Progenitor cell of endocrine pancreas (in vitro differentiated cells): ENCODE measurements around the gene FBXO15. TPM values are rescaled to one million over a fixed set of nuclear protein-coding genes. Genes with fewer than 3 reads are reported as not detected.

Experiments
- DNase-seq: peaks from one replicate; pipeline ENCODE4 v3.0.0; 2021; ENCODE audit warnings: low spot score; ENCODE audit not compliant: unreplicated experiment
- H3K27ac Mint-ChIP-seq: 2 replicates; pipeline ENCODE4 v1.8.0; 2021; ENCODE audit warnings: mild to moderate bottlenecking, moderate library complexity, mixed read lengths
- H3K27me3 Mint-ChIP-seq: 2 replicates; pipeline ENCODE4 v1.8.0; 2021; ENCODE audit warnings: mixed read lengths
- H3K36me3 Mint-ChIP-seq: 2 replicates; pipeline ENCODE4 v1.8.0; 2022; ENCODE audit warnings: mixed read lengths; ENCODE audit not compliant: insufficient read depth
- H3K4me1 Mint-ChIP-seq: 2 replicates; pipeline ENCODE4 v1.8.0; 2021; ENCODE audit warnings: low read depth, mixed read lengths
- H3K4me3 Mint-ChIP-seq: 2 replicates; pipeline ENCODE4 v1.8.0; 2021; ENCODE audit warnings: low read depth, mild to moderate bottlenecking, moderate library complexity, mixed read lengths
- H3K9me3 Mint-ChIP-seq: 2 replicates; pipeline ENCODE4 v1.8.0; 2021; ENCODE audit warnings: low read depth, mixed read lengths
- total RNA-seq: library from RNA; stranded (reverse); gene quantifications from 2 replicates; pipeline ENCODE4 v1.2.1, GENCODE V29; 2021
- TF ChIP-seq, protein P1 (sequence below): fragments of 200-600 bp; sonication (generic); IDR thresholded peaks from one replicate; pipeline ENCODE4 v1.5.0; 2021; ENCODE audit warnings: antibody characterized with exemption, mild to moderate bottlenecking; ENCODE audit not compliant: unreplicated experiment

The FBXO15 gene
- total RNA-seq, 1 donor from 2014 or later: 2.7 TPM

DNA sequence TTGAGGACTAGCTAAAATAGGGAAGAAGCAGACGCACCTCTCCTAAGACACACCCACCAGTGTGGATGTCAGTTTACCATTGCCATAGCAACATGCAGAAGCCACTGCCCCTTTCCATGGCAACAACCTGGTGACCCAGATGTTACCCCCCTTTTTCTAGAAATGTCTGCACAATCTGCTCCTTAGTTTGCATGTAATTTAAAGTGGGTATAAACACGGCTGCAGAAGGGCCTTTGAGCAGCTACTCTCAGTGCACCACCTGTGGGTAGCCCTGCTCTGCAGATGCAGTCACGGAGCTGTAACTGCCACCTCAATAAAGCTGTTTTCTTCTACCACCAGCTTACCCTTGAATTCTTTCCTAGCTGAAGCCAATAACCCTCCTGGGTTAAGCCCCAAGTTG is 87.1 kb downstream of the FBXO15 start:
- H3K27me3 Mint-ChIP-seq: peaks cover 3% of the 10 kb centered on the region
- TF ChIP-seq, protein P1, sequence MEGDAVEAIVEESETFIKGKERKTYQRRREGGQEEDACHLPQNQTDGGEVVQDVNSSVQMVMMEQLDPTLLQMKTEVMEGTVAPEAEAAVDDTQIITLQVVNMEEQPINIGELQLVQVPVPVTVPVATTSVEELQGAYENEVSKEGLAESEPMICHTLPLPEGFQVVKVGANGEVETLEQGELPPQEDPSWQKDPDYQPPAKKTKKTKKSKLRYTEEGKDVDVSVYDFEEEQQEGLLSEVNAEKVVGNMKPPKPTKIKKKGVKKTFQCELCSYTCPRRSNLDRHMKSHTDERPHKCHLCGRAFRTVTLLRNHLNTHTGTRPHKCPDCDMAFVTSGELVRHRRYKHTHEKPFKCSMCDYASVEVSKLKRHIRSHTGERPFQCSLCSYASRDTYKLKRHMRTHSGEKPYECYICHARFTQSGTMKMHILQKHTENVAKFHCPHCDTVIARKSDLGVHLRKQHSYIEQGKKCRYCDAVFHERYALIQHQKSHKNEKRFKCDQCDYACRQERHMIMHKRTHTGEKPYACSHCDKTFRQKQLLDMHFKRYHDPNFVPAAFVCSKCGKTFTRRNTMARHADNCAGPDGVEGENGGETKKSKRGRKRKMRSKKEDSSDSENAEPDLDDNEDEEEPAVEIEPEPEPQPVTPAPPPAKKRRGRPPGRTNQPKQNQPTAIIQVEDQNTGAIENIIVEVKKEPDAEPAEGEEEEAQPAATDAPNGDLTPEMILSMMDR: no peak
- H3K9me3 Mint-ChIP-seq: peaks cover 17% of the 10 kb centered on the region
- H3K4me3 Mint-ChIP-seq: no peak overlapping the region
- H3K4me1 Mint-ChIP-seq: peaks cover 17% of the 10 kb centered on the region
- DNase-seq: no peak
- H3K27ac Mint-ChIP-seq: no peak overlapping the region
- H3K36me3 Mint-ChIP-seq: no peaks in the 10 kb centered on the region

DNA sequence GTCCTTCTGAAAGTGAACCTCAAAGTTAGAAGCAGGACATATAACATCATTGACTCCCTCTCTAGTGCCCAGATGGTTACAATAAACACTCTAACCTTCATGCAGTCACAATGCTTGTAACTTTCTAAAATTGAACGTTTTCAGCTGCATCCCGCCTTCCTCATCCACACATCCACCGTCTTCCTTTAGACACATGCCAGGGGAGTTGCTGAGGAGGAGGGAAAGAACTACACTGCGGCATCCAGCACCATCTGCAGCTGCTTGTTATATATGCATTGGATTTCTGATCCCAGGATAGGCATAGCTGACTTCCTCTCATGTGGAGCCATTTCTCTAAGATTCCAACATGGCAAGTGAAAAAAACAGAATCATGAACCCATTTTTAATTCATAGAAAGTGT is 96.8 kb downstream of the FBXO15 start:
- H3K27ac Mint-ChIP-seq: no peak overlapping the region
- H3K27me3 Mint-ChIP-seq: no peaks in the 10 kb centered on the region
- H3K36me3 Mint-ChIP-seq: peaks cover 1% of the 10 kb centered on the region
- peaks cover 15% of the 10 kb centered on the region for H3K4me1 Mint-ChIP-seq
- H3K9me3 Mint-ChIP-seq: peaks cover 10% of the 10 kb centered on the region
- TF ChIP-seq, protein P1: no peak
- no peak overlapping the region for H3K4me3 Mint-ChIP-seq
- no peak for DNase-seq

DNA sequence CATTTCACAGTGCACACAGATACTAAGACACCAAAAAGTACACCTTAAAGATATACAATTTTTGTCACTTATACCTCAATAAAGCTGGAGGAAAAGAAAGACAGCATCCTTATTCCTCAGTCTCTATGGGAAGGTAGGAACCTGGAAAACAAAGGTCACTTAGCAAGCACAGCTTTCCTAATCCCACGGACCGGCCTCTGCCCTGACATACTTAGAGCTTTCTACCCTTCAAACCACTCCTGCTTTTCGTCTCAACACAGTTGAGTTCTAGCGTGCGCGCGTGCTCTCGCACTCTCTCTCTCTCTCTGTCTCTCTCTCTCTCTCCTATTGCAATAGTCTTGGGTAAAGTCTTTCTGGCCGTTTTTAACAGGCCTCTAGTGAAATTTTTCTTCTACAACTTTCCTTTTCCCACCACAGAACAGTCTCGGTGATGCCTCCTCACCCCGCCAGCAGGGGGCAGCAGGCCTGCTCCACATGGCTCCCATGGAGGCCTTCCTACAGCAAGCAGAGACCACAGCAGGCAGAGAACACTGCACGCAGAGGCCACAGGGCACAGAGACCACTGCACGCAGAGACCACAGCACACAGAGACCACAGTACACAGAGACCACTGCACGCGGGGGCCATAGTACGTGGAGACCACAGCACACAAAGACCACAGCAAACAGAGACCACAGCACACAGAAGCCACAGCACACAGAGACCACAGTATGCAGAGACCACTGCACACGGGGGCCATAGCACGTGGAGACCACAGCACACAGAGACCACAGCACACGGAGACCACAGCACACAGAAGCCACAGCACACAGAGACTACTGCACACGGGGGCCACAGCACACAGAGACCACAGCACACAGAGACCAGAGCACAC is 106.9 kb downstream of the FBXO15 start:
- H3K4me1 Mint-ChIP-seq: no peaks in the 10 kb centered on the region
- no peaks in the 10 kb centered on the region for H3K27me3 Mint-ChIP-seq
- H3K36me3 Mint-ChIP-seq: no peaks in the 10 kb centered on the region
- peaks cover 4% of the 10 kb centered on the region for H3K9me3 Mint-ChIP-seq
- peak; percentile 29 for DNase-seq
- no peak overlapping the region for H3K4me3 Mint-ChIP-seq
- no peak overlapping the region for H3K27ac Mint-ChIP-seq
- TF ChIP-seq, protein P1: peak; percentile 74

DNA sequence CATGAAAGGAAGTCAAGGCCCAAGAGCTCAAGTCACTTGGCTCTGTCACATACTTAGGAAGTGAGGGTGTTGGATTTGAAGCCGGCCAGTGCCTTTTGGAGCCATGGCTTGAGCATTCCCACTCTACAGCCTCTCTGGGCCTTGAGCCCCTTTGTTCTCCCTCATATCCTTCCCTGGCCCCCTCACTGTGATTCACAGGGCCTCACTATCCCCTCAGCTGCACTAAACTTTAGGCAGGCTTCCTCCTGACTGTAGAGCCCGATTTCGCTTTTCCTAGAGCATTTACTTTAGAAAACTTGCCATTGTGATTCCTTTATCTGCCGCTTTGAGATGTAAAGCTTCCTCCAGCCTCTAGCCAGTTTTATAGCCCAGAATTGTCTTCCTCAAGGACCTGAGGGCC is 107.6 kb downstream of the FBXO15 start:
- no peaks in the 10 kb centered on the region for H3K27me3 Mint-ChIP-seq
- DNase-seq: no peak
- no peak overlapping the region for H3K4me3 Mint-ChIP-seq
- H3K36me3 Mint-ChIP-seq: no peaks in the 10 kb centered on the region
- no peaks in the 10 kb centered on the region for H3K4me1 Mint-ChIP-seq
- peaks cover 4% of the 10 kb centered on the region for H3K9me3 Mint-ChIP-seq
- TF ChIP-seq, protein P1: no peak
- H3K27ac Mint-ChIP-seq: no peak overlapping the region

DNA sequence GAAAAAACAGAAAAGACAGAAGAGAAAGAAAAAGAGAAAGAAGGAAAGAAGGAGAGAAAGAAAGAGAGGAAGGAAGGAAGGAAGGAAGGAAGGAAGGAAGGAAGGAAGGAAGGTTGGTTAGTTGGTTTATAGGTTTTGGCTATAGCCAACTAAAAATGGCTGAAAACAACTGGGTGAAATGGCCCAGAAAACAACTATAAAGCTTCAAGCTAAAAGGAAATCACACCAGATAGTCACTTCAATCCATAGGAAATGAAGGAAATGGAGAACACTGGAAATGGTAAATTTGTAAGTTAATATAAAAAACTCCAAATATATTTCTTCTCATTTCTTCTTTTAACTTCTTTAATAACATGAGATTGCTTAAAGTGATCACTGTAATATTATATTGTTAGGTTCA is 118.5 kb downstream of the FBXO15 start:
- no peak overlapping the region for H3K4me3 Mint-ChIP-seq
- no peak for DNase-seq
- H3K27ac Mint-ChIP-seq: no peak overlapping the region
- no peaks in the 10 kb centered on the region for H3K4me1 Mint-ChIP-seq
- no peaks in the 10 kb centered on the region for H3K27me3 Mint-ChIP-seq
- TF ChIP-seq, protein P1: no peak
- no peaks in the 10 kb centered on the region for H3K9me3 Mint-ChIP-seq
- no peaks in the 10 kb centered on the region for H3K36me3 Mint-ChIP-seq

Other genes starting within 250 kb of the FBXO15 start
- 27.5 and 35.2 TPM in 2 replicates for gene TIMM21, start 689 bp upstream of the FBXO15 start, total RNA-seq
- 213 and 223 TPM in 2 replicates for gene CYB5A, start 144.1 kb upstream of the FBXO15 start, total RNA-seq
- not detected in 2 replicates for gene C18orf63, start 168.0 kb upstream of the FBXO15 start, total RNA-seq